ENCODE measurements around the gene TMEM87B. TPM values are rescaled to one million over a fixed set of nuclear protein-coding genes. Genes with fewer than 3 reads are reported as not detected.

TMEM87B gene
- total and polyA plus RNA-seq, 7 experiments from 2014 or later = 7.3 to 26.9 (median 15.4) TPM

- Histone ChIP-seq H3K4me3 (ENCODE audit: low read length) (no peak overlapping the region), H3K4me1 (ENCODE audit: control insufficient read depth in 2 of 2, insufficient read depth in 2 of 2, low read length in 2 of 2) (peaks cover 18 to 25% of the 10 kb centered on the region in 2 donors), H3K27ac (ENCODE audit: low read depth, low read length) (no peak overlapping the region), H3K27me3 (ENCODE audit: control insufficient read depth in 2 of 2, insufficient read depth in 2 of 2, low read length in 2 of 2) (no peaks in the 10 kb centered on the region), H3K9me3 (ENCODE audit: control insufficient read depth in 2 of 3, low read length in 3 of 3) (no peaks in the 10 kb centered on the region), H3K36me3 (ENCODE audit: control insufficient read depth in 2 of 3, insufficient read depth in 3 of 3, low read length in 3 of 3) (no peaks in the 10 kb centered on the region)
- Mint-ChIP-seq H3K9me3 (peaks cover 0 to 2% (median 0%) of the 10 kb centered on the region in 11 donors), H3K4me3 (no peak overlapping the region), H3K27me3 (peaks cover 0 to 1% (median 0%) of the 10 kb centered on the region in 5 donors), H3K27ac (peak overlapping the region in 7 of 9 donors; percentile 10 to 67 (median 48)), H3K4me1 (peaks cover 15 to 39% (median 34%) of the 10 kb centered on the region in 7 donors), H3K36me3 (no peaks in the 10 kb centered on the region)
- intact Hi-C loops (cut with micrococcal nuclease) = no loop called here
- ChIA-PET CTCF (no interaction called here), POLR2A (no interaction called here)
- DNase-seq (peak in 1 of 9 donors; percentile 15), ATAC-seq (no peak)
These were observed 97.6 kb downstream of the TMEM87B start for GRCh38 chr2:112152476-112153178.

GRCh38 chr2:112153179-112153490 is 98.1 kb downstream of the TMEM87B start:
- Histone ChIP-seq H3K36me3 (ENCODE audit: control insufficient read depth in 2 of 3, insufficient read depth in 3 of 3, low read length in 3 of 3) (no peaks in the 10 kb centered on the region), H3K9me3 (ENCODE audit: control insufficient read depth in 2 of 3, low read length in 3 of 3) (no peaks in the 10 kb centered on the region), H3K27ac (ENCODE audit: low read depth, low read length) (no peak overlapping the region), H3K27me3 (ENCODE audit: control insufficient read depth in 2 of 2, insufficient read depth in 2 of 2, low read length in 2 of 2) (no peaks in the 10 kb centered on the region), H3K4me1 (ENCODE audit: control insufficient read depth in 2 of 2, insufficient read depth in 2 of 2, low read length in 2 of 2) (peaks cover 18 to 25% of the 10 kb centered on the region in 2 donors), H3K4me3 (ENCODE audit: low read length) (no peak overlapping the region)
- intact Hi-C loops (cut with micrococcal nuclease) = no loop called here
- ATAC-seq (no peak), DNase-seq (peak in 1 of 9 donors; percentile 20)
- POLR2A ChIA-PET = no interaction called here
- peak overlapping the region in 1 of 10 donors; percentile 8 for H3K4me3 Mint-ChIP-seq
- peak overlapping the region in 7 of 9 donors; percentile 10 to 90 (median 59) for H3K27ac Mint-ChIP-seq
- H3K27me3 Mint-ChIP-seq = no peaks in the 10 kb centered on the region
- CTCF ChIA-PET = no interaction called here
- H3K4me1 Mint-ChIP-seq = peaks cover 15 to 40% (median 34%) of the 10 kb centered on the region in 7 donors
- H3K36me3 Mint-ChIP-seq = no peaks in the 10 kb centered on the region
- peaks cover 0 to 2% (median 0%) of the 10 kb centered on the region in 11 donors for H3K9me3 Mint-ChIP-seq

GRCh38 chr2:112153501-112153900 is 98.4 kb downstream of the TMEM87B start:
- CTCF ChIA-PET = no interaction called here
- H3K27me3 Mint-ChIP-seq = no peaks in the 10 kb centered on the region
- H3K4me3 Mint-ChIP-seq = peak overlapping the region in 1 of 10 donors; percentile 8
- H3K4me1 ChIP-seq (ENCODE audit: control insufficient read depth in 2 of 2, insufficient read depth in 2 of 2, low read length in 2 of 2) = peaks cover 18 to 25% of the 10 kb centered on the region in 2 donors
- H3K9me3 Mint-ChIP-seq = peaks cover 0 to 2% (median 0%) of the 10 kb centered on the region in 11 donors
- no peak for DNase-seq
- intact Hi-C loops (cut with micrococcal nuclease) = no loop called here
- peak overlapping the region in 8 of 9 donors; percentile 16 to 90 (median 76) for H3K27ac Mint-ChIP-seq
- no peaks in the 10 kb centered on the region for H3K27me3 ChIP-seq (ENCODE audit: control insufficient read depth in 2 of 2, insufficient read depth in 2 of 2, low read length in 2 of 2)
- no peak for ATAC-seq
- POLR2A ChIA-PET = no interaction called here
- H3K4me1 Mint-ChIP-seq = peaks cover 15 to 40% (median 34%) of the 10 kb centered on the region in 7 donors
- no peaks in the 10 kb centered on the region for H3K9me3 ChIP-seq (ENCODE audit: control insufficient read depth in 2 of 3, low read length in 3 of 3)
- H3K36me3 Mint-ChIP-seq = no peaks in the 10 kb centered on the region
- no peaks in the 10 kb centered on the region for H3K36me3 ChIP-seq (ENCODE audit: control insufficient read depth in 2 of 3, insufficient read depth in 3 of 3, low read length in 3 of 3)
- no peak overlapping the region for H3K27ac ChIP-seq (ENCODE audit: low read depth, low read length)
- no peak overlapping the region for H3K4me3 ChIP-seq (ENCODE audit: low read length)

- peak overlapping the region in 9 of 10 donors; percentile 77 to 89 (median 86) for H3K4me3 Mint-ChIP-seq
- H3K4me3 ChIP-seq (ENCODE audit: low read length) = no peak overlapping the region
- ATAC-seq (peak; percentile 90), DNase-seq (peak in 7 of 9 donors; percentile 62 to 81 (median 74))
- H3K36me3 ChIP-seq (ENCODE audit: control insufficient read depth in 2 of 3, insufficient read depth in 3 of 3, low read length in 3 of 3) = no peaks in the 10 kb centered on the region
- H3K27ac Mint-ChIP-seq = peak overlapping the region; percentile 52 to 96 (median 90)
- no peaks in the 10 kb centered on the region for H3K9me3 Mint-ChIP-seq
- H3K4me1 ChIP-seq (ENCODE audit: control insufficient read depth in 2 of 2, insufficient read depth in 2 of 2, low read length in 2 of 2) = peaks cover 18 to 25% of the 10 kb centered on the region in 2 donors
- POLR2A ChIA-PET = interaction anchor here (0.8 to 2.3 kb wide), 10 partner anchors 17 to 100 kb away, joined by 3 to 26 read pairs (median 6); partner anchors contain the start of genes FBLN7 and ZC3H8
- H3K27me3 ChIP-seq (ENCODE audit: control insufficient read depth in 2 of 2, insufficient read depth in 2 of 2, low read length in 2 of 2) = no peaks in the 10 kb centered on the region
- intact Hi-C loops (cut with micrococcal nuclease) = loop anchor here (1.0 to 2.0 kb wide), 3 partner anchors 18 to 28 kb away; no protein-coding TSS in a partner anchor
- peaks cover 15 to 40% (median 34%) of the 10 kb centered on the region in 7 donors for H3K4me1 Mint-ChIP-seq
- H3K9me3 ChIP-seq (ENCODE audit: control insufficient read depth in 2 of 3, low read length in 3 of 3) = no peaks in the 10 kb centered on the region
- CTCF ChIA-PET = no interaction called here
- no peaks in the 10 kb centered on the region for H3K27me3 Mint-ChIP-seq
- H3K36me3 Mint-ChIP-seq = no peaks in the 10 kb centered on the region
- H3K27ac ChIP-seq (ENCODE audit: low read depth, low read length) = no peak overlapping the region
These were observed 99.4 kb downstream of the TMEM87B start for GRCh38 chr2:112154246-112155117.

GRCh38 chr2:112155331-112156151 is 100.5 kb downstream of the TMEM87B start:
- Mint-ChIP-seq H3K36me3 (no peaks in the 10 kb centered on the region), H3K4me1 (peaks cover 15 to 44% (median 37%) of the 10 kb centered on the region in 7 donors), H3K9me3 (no peaks in the 10 kb centered on the region), H3K4me3 (peak overlapping the region; percentile 58 to 89 (median 84)), H3K27me3 (no peaks in the 10 kb centered on the region), H3K27ac (peak overlapping the region; percentile 85 to 96 (median 90))
- H3K36me3 ChIP-seq (ENCODE audit: control insufficient read depth in 2 of 3, insufficient read depth in 3 of 3, low read length in 3 of 3) = no peaks in the 10 kb centered on the region
- peak in 6 of 9 donors; percentile 33 to 40 (median 36) for DNase-seq
- ChIA-PET CTCF (no interaction called here), POLR2A (interaction anchor here (0.8 to 2.3 kb wide), 12 partner anchors 15 to 99 kb away, joined by 3 to 26 read pairs (median 5); partner anchors contain the start of genes FBLN7 and ZC3H8)
- peak overlapping the region; percentile 56 for H3K27ac ChIP-seq (ENCODE audit: low read depth, low read length)
- peak overlapping the region; percentile 25 for H3K4me3 ChIP-seq (ENCODE audit: low read length)
- intact Hi-C loops (cut with micrococcal nuclease) = loop anchor here (1.0 to 2.0 kb wide), 4 partner anchors 19 to 33 kb away; no protein-coding TSS in a partner anchor
- H3K27me3 ChIP-seq (ENCODE audit: control insufficient read depth in 2 of 2, insufficient read depth in 2 of 2, low read length in 2 of 2) = no peaks in the 10 kb centered on the region
- H3K9me3 ChIP-seq (ENCODE audit: control insufficient read depth in 2 of 3, low read length in 3 of 3) = no peaks in the 10 kb centered on the region
- H3K4me1 ChIP-seq (ENCODE audit: control insufficient read depth in 2 of 2, insufficient read depth in 2 of 2, low read length in 2 of 2) = peaks cover 18 to 25% of the 10 kb centered on the region in 2 donors
- peak; percentile 31 for ATAC-seq
